GM18951 (cell line): ENCODE results near the gene PSEN2.

ENCODE experiments used
- POLR2A ChIP-seq: IDR thresholded peaks from 4 replicates; pipeline ENCODE4 v1.6.1; 2011; ENCODE audit warnings: mild to moderate bottlenecking; ENCODE audit not compliant: insufficient read length, insufficient read depth; ENCODE audit errors: extremely low read depth
- in situ Hi-C: fragments of 300-500 bp; cut with MboI; formaldehyde crosslinking; loops from one replicate; pipeline ENCODE4 v1.12.0; 2022; ENCODE audit warnings: low sequenced_read_pairs, mixed read lengths, inconsistent platforms; ENCODE audit not compliant: unreplicated experiment

PSEN2 gene

DNA sequence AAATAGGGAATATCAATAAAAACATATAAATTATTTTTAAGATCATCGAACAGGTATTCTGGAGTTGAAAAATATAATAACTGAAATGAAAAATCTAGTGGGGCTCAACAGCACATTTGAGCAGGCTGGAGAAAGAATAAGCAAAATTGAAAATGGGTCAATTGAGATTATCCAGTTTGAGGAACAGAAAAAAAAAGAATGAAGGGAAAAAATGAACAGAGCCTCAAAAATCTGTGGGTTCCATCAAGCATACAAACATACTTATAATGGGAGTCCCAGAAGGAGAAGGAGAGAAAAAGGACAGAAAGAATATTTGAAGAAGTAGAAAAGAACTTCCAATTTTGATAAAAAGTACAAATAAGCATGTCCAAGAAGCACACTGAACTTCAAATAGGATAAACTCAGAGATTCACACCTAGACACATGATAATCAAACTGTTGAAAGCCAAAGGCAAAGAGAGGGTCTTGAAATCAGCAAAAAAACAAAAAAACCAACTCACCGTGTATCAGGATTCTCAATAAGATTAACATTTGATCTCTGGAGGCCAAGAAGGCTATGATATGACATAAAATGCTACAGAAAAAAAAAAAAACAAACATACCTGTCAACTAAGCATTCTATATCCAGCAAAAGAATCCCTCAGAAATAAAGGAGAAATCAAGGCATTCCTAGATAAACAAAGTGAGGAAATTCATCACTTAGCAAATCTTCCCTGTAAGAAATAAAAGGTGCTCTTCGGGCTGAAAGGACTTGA lies 64.2 kb downstream of the PSEN2 start:
- in situ Hi-C loops, result no loop called here
- TF ChIP-seq POLR2A, result no peak

DNA sequence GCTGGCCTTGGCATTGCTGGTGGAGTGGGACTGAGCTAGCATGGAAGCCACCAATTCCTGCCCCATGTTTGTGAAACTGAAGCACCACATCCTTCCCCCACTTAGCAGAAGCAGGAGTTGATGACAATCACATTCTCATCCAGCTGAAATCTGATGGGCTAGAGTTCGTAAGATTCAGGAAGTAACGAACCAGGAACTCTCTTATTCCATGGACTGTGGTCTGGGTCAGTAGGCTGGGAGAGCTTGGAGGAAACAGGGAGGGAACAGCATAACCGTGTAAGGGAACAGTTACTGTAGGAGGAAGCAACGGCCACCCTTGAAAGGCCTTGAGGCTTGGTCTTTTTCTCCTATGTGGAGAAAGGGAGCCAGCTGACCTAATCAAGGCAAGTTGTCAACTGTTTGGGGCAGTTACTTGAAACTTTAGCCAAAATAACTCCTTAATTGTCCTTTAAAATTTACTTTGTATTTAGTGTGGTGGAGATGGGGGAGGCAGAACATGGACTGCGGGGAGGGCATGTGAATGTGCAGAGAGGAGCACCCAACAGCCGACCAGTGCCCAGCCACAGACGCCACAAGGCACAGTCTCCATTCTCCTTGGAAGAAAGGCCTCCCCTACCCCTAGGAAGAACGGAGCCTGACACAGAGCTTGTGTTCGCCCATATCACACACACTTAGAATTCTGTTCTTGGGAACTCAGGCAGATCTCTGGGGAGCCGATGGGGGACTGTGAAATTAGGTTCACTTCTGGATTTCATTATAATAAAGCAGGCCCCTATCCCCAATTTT lies 67.7 kb downstream of the PSEN2 start:
- no peak for TF ChIP-seq POLR2A
- in situ Hi-C loops, result no loop called here

DNA sequence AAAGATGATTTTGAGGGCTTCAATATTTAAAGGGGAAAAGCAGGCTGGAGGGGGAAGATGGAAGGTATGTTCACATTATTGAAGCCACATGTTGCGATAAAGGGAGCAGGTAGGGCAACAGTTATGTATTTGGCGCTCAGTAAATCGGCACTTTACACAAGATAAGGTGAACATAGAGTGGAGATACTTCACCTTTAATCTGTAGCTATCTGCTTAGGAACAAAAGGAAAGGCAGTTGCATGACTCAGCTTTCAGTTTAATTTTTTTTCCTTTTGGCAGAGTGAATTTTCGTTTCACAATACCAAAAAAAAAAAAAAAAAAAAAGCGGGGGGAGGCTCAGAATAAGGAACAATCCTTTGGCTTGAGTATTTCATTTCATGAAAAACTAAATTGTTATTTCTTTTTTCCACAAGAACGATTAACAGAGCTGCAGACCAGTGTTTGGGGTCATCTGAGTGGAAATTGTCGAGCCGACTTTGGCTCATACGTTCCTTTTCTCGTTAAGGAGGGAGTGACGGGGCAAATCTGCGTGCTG lies 68.6 kb downstream of the PSEN2 start:
- TF ChIP-seq POLR2A, result no peak
- in situ Hi-C loops, result no loop called here

DNA sequence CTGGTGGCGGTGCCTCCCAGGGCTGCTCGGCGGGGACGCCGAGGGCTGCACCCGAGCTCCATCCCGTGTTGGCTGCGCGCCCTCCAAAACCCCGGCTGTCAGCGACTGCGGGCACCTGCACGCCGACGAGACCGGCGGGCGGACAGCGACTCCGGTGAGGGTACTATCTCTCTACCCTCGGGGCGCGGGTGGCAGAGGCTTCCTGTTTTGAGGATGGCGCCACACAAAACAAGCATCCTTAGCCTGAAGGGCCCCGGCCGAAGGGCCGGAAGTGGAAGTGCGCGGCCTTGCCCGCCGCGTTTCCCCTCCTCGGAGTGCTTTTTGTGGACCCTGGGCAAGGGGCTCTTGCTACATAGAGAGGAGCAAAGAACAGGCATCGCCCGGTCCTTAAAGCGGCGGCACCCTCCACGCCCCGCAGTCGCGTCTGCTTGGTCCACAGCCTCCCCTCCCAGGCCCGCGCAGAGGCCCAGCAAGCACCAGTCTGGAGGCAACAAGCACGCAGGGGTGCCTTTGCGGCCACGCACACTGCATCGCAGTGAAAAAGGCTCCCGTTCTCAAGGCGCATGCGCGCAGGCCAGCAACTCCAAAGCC lies 69.1 kb downstream of the PSEN2 start:
- in situ Hi-C loops, result no loop called here
- TF ChIP-seq POLR2A, result peak; percentile 97

DNA sequence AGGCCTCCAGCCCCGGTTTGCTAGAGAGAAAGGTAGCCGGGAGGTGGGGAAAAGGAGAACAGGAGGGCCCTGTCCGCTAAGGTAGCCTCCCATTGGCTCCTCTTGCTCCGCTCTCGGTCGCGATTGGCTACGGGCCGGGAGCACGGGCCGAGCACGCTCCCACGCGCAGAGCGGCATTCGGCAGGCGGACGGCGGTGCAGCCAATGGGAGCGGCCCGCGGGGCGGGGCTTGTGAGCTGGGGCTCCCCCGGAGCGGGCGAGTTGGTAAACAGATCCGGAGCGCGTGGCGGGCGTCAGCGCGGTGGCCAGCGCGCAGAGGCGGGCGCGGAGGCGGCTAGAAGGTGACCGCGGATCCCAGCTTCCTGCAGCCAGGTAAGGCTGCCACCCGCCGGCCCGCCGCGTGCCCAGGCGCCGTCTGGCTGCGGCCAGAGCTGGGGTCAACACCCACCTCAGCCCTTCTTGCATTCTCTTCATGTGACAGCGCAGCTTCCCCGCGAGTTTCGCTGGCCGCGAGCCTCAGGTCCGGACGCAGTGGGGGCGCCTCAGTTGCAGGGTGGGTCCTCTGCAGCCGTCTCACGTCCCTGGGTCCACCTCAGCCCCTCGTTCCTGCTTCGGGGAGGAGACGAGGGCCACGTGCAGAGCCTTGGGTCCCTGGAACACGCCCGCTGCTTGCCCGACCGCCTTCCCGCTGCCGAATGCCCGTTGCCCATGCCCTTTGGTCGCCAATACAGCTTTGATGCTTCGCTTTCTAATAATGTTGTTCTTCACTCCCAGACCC lies 69.8 kb downstream of the PSEN2 start, which contains the start of gene COQ8A:
Gene COQ8A, plus strand, starts transcription at position 266 of the 777 bp plus-strand sequence. CDS start 21,092 bp downstream, outside the sequence.
- TF ChIP-seq POLR2A, result no peak
- in situ Hi-C loops, result no loop called here

DNA sequence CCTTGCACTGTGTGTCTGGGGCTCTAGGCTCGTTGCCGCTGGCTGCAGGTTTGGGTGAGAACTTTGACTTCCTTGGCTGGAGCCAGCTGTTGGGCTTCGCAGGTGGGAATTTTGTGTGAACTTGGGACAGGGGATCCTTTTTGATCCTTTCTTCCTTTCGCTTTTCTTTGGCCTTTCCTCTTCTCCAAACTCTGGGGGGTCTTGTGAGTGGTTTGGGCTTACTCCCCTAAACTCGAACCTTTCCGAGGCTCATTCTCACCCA lies 70.3 kb downstream of the PSEN2 start:
- no peak for TF ChIP-seq POLR2A
- in situ Hi-C loops, result no loop called here

DNA sequence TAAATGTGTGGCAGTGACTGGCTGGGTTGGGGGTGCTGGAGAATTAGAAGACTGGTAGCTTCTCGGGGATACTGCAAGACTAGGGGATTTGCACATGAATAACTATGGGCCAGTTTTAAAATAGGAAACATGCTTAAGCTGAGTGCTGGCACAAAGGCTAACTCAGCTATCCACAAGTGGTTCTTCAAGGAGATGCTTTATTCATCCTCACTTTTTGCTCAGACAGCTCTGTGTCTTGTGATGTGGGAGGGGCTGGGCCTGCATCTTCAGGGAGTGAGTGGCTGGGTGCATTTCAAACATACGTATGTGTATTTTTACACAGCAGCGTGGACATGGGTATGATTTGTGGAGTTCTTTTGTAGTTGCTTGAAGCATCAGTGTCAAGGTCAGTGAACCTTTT lies 72.0 kb downstream of the PSEN2 start:
- TF ChIP-seq POLR2A, result no peak
- in situ Hi-C loops, result no loop called here

DNA sequence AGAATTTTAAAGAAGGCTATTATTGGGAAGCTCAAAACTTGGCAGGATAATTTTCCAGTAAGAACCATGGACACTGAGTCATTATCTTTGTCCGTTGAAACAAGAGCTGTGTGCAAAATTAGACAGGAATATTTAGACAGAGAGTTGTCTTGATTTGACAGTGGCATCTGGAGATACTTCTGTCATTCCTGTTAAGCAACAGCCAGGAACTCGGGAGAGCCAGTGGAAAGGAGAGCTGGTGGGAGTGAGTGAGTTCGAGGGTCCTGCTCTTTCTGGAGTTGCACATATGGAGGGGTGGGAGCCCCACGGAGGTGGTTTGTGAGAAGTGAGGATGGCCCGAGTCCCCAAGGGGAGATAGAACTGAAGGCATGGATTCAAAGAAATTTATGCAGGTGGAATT lies 72.7 kb downstream of the PSEN2 start:
- in situ Hi-C loops, result no loop called here
- TF ChIP-seq POLR2A, result no peak

DNA sequence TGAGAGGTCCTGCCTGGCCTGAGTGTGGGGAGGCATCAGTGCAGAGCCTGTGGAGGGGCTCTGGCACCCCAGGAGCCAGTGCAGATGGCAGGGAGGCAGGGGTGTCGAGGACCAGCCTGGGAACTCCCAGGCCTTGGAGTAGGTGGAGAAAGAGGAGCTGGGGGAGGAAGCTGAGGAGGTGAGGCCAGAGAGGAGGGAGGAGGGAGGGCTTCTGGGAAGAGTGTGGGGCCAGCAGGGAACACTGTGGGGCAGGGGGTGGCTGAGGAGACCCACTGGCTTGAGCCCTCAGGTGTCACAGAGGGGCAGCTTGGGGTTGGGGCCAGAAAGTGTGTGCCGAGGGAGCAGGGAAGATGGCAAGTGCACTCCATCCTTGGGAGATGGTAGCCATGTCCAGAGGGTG lies 73.5 kb downstream of the PSEN2 start:
- in situ Hi-C loops, result no loop called here
- no peak for TF ChIP-seq POLR2A

DNA sequence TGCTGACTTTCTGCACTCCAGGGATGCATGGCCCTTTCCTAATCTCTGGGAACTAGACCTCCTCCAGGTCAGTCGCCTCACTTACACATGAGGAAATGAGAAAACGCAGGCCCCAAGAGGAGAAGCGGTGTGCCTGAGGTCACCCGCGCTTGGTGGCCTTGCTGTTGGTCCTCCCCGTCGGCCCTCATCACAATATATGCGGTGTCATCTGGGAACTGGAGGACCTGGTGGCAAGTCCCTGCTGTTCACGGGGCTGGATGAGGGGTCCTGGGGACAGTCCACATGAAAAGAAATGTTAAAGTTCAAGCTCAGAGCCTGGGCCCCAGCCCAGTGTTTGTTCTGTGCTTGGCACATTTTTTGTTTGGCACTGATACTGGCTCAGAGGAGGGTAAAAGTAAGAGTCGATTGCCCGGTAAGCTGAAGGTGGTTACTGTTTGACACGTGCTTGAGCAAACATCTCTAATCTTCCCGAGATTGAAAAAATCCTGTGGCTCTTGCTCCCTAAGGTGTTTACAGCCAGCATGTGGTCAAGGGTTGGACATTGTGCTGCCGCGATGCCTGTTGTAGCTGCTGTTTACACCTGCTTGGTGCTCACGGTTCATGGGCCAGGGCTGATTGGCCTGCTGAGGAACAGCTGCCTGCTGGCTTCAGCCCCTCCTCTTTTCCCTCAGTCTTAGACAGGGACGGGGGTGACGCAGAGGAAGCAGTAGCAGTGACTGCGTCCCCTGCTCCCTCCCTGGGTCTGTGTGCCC lies 74.9 kb downstream of the PSEN2 start:
- TF ChIP-seq POLR2A, result no peak
- in situ Hi-C loops, result no loop called here
